Kidney capillary endothelial cell (primary cell): ENCODE measurements around the gene GPR61.

Experiments used
- DNase-seq: peaks from one replicate; pipeline ENCODE4 v3.0.0-alpha.2; 2018; ENCODE audit warnings: low spot score

The GPR61 gene, protein sequence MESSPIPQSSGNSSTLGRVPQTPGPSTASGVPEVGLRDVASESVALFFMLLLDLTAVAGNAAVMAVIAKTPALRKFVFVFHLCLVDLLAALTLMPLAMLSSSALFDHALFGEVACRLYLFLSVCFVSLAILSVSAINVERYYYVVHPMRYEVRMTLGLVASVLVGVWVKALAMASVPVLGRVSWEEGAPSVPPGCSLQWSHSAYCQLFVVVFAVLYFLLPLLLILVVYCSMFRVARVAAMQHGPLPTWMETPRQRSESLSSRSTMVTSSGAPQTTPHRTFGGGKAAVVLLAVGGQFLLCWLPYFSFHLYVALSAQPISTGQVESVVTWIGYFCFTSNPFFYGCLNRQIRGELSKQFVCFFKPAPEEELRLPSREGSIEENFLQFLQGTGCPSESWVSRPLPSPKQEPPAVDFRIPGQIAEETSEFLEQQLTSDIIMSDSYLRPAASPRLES

DNA sequence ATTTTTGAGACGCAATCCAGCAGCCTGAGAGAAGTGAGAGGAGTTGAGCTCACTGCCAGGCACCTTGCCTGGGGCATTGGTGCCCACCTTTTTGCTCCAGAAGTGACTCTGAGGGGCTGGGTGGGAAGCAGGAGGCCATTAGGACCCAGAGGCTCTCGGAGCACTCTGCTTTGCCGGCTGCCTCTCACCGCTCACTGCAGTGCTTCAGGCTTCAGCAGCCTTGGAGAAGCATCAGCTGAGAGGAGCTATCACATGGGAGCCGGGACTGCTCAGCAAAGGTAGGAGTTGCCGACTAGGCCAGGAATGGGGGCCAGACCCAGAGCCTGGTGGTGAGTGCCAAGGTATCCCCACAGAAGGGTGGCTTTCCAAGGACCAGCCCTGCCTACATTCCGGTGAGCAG, at the start of gene GPR61:
GPR61 (plus strand) TSS at position 197 of the 400 bp plus-strand sequence. CDS start 3,151 bp downstream, outside the sequence.
- DNase-seq: no peak

DNA sequence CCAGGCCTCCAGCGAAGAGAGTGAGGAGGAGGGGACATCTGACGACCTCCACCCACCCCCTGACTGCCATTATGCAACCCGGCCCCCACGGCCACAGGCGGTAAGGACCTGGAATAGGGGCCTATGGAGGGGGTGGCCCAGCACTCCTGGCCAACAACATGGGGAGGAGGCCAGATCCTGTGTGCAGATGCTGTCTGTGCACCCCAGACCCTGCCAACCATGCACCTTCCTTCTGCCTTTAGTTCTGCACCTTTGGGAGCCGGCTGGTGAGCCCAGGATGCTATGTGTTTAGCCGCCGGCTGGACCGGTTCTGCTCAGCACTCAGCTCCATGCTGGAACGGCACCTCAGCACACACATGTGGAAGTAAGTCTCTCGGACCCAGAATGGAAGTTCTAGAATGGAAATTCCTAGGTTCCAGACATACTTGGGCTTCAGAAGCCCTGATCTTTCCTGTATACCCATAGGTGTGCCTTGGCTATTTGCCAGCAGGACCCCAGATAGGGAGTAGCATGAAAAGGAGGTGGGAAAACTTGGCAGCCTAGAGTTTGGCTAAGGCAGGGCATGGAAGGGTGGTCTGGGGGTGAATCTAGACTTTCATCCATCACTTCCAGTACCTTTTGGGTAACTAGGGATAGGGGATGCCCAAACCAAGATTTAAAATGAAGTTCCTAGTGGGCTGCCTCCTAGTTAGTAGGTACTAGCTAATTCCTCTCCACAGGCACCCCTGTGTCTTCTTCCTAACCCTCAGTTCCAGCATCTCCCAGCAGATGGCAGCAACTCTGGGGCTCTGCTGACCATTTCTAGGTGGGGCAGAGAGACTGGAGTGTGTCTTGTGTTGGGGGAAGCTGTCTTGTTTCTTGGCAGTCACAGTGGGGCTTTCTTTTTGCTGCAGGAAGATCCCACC, 49.4 kb upstream of the GPR61 start:
- DNase-seq: peak; percentile 65

DNA sequence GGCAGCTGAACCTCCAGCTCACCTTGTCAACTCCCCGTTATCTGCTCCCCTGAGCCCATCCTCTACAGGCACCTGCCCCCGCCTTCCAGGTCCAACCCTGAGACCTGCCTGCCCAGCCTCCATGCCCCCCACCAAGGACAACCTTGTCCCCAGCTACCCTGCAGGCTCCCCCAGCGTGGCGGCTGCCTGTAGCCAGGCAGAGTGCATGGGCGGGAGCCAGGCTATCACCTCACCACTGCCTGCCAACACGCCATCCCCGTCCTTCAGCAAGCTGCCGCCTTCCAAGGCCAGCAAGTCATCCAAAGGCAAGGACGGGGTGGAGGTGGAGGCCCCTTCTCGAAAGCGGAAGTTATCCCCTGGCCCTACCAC, 48.8 kb upstream of the GPR61 start:
- DNase-seq: no peak

DNA sequence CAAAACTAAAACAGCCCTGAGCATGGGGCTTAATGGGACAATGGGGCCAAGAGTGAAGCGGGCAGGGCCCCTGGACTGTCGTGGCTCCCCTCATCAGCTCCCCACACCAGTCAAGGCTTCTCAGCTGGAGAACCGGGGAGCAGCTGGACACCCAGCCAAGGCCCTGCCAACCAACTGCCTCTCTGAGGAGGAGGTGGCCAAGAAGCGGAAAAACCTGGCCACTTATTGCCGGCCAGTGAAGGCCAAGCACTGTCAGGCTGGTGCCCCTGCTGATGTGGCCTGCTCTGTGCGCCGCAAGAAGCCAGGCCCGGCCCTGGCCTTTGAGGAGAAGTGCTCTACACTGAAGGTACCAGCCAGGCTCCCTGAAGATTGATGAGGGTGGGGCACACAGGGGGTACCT, 48.3 kb upstream of the GPR61 start:
- no peak for DNase-seq

DNA sequence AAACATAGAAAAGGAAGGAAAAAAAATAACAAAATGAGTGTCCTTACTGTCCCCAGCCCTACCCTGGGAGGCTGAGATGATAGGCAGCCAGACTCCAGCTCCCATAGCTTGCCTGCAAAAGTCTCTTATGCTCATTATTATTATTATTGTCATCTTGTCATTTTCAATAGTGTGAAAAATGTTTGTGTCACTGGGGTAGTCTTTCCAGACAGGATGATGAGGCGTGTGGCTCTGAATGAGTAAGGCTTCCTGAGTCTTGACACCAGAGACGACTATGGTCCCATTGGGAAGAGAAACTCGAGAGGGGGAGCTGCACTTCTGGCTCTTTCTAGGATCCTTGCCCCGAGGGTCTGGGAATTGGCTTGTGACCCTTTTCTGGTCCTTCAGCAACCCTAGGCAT, 46.9 kb upstream of the GPR61 start:
- peak; percentile 67 for DNase-seq

DNA sequence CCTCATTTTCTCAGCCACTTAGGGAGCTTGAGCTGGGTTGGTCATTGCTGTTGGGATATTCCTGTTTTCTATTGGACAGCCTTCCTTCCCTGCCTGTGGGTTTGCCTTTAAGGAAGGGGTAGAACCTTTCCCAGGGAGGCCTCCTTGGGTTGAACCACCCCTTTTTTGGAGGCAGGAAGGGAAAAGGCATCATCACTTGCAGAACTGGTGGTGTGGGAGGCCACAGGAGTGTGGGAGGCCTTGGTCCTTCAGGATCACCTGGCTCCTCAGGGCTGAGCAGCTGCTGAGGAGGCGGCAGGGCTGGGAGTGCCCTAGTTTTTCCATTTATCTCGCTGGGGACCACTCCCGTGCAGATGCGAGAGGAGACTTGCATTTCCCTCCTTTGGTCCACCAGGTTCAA, 46.4 kb upstream of the GPR61 start:
- DNase-seq: peak; percentile 24

DNA sequence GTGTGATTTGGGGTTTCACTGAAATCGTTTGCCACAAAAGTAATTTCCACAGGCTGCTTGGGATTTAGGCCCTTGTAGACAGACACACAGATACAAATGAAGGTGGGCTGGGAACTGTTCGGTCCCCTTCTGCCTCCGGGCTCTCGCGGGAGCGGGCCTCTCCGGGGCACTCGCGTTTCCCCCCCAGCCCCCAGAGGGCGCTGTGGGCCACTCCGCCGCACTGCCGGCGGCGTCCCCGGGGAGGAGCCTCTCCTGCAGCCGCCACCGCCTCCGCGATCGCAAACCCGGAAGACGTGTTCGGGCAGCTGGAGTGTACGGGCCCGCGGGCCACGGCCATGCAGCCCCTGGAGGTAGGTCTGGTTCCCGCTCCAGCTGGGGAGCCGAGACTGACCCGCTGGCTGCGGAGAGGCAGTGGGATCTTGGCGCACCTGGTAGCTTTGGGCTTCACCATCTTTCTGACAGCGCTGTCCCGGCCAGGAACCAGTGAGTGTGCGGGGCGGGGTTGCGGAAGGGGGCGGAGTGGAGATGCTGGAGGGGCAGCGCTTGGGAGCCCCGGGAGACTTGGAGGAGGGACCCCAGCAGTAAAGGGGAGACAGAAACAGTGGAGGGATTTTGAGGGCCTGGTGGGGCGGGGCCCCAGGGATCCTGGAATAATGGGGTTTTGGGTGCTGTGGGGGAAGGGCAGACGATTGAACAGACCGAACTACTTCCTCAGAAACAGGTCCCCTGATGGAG, 45.7 kb upstream of the GPR61 start, which contains the start of gene CYB561D1:
CYB561D1 (plus strand) TSS at position 290 of the 735 bp plus-strand sequence; CDS start at position 336, 46 bp downstream.
- peak; percentile 81 for DNase-seq

DNA sequence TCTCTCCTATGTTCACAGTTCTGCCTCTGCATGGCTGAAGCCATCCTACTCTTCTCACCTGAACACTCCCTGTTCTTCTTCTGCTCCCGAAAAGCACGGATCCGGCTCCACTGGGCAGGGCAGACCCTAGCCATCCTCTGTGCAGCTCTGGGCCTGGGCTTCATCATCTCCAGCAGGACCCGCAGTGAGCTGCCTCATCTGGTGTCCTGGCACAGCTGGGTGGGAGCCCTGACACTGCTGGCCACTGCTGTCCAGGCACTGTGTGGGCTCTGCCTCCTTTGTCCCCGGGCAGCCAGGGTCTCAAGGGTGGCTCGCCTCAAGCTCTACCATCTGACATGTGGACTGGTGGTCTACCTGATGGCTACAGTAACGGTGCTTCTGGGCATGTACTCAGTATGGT, 43.9 kb upstream of the GPR61 start:
- no peak for DNase-seq

DNA sequence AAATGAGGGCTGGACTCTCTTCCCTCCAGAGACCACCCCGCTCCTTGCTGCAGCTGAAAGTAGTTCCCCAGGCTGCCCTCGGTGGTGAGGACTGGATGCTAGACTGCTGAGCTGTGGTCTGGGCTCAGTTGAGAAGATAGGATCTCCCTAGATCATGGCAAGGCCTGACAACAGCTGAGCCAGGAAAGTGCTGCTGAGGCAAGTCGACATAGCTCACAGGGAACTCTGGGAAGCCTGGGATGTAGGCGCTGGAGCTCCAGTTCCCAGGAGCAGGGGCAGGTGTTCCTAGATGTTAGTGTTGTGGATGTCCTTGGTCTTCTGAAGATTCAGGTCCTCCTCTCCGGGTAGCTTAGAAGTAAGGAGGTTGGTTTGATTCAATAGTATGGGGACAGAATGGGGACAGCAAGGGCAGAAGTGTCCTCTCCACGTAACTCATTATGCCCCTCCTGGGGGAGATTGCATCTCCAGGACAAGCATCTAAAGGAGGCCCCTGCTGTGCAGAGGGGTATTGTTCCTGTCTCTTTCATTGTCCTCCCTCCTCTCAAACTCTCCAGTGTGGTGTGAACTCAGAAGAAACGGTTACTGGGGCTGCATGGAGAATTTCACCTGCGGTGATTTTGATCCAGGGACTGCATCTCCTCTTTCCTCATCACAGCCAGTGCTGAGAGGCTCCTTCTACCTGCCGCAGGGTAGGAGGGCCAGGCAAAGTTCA, 42.1 kb upstream of the GPR61 start:
- no peak for DNase-seq

DNA sequence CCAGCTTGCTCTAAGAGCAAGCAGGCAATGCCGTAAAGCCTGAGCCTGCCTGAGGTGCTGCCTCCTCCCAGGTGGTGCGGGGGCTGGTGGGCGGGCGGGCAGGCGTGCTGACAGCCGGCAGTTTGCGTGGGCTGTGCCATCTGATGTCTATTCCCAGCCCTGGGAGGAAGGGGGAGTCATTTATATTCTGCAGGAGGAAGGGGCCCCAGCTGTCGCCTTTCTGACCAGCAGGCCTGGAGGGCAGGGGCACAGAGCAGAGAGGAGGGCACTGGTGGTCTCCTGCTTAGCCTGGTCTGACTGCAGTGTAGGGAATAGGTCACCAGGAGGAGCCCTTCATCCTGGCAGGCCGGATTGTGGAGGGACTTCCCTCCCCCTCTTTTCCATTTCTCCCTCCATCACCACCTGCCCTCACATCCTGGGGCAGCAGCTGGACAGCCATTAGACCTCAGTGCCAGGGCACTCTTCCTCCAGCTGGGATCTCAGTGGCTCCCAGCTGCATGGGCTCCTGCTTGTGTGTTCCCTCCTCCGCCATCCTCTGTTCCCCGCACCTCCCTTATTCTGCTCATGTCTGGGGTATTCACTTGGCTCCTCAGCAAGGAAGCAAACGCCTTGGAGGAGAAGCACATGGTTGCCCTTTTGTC, 41.4 kb upstream of the GPR61 start:
- peak; percentile 34 for DNase-seq

DNA sequence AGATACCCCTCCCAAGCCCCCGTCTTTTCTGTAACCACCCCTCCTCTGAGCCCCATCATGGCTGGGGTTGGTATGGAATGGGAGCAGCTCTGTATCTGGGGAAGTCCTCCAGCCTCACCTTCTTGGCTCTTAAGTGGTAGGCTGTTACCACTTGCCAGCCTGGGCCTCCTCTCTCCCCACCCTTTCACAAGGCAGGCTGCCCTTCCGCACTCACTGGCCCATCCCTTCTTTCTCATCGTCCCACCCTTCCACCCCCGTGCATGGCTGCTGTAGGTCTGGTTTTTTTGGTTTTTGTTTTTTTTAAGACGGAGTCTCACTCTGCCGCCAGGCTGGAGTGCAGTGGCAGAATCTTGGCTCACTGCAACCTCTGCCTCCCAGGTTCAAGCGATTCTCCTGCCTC, 40.6 kb upstream of the GPR61 start:
- DNase-seq: no peak

DNA sequence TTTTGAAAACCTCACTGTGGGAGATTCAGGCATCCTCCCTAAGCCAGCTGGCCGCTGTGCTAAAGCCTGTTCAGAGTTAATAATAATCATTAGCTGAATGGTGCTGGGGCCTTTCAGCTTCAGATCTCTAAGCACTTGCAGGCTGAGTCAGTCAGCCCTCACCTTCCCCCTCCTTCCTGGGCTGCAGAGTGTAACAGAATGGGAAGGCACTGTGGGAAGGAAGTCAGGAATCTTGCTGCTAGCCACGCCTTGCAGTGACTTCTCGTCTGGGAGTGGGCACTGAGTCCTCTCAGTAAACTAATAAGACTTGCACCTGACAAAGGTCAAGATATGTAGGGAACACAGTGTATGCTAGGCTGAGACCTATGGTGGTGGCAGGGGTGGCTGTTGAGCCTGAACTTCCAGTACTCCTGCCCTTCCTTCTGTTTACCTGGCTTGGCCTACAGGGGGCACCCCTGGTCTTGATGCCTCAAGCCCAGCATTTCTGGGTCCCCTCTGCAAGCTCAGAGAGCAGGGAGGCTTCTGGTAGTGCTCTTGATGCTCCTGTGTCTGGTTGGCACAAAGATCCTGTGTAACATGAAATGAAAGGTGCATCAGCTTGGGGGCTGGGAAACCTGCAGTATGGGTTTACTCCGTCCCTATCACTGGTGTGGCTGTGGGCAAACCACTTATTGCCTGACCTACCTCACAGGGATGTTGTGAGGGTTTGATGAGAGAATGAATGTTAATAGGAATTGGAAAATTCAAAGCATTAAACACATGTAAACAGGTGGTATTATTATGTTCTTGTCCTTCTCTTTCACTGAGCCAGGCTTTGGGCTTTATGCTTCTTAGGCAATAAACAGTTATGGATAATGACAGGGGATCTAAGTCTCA, 39.8 kb upstream of the GPR61 start:
- DNase-seq: peak; percentile 74

DNA sequence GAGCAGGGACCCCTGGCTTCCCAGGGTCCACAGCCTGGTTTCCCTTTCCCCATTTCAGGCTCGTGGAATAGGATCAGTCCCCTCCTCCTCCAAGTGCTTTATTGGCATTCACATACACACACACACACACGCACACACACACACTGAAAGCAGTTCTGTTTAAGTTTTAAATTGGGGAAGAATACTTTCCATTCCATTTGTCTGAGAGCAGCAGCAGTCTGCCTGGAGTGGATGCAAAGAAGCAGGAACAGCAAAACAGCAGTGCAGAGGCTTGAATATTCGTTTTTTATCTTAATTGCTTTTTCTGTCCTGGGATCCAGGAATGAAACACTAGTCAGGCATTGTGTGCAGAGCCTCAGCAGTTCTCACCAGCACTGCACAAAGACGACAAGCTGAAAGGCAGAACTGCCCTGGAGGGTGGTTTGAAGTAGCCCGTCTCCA, 38.7 kb upstream of the GPR61 start:
- no peak for DNase-seq

DNA sequence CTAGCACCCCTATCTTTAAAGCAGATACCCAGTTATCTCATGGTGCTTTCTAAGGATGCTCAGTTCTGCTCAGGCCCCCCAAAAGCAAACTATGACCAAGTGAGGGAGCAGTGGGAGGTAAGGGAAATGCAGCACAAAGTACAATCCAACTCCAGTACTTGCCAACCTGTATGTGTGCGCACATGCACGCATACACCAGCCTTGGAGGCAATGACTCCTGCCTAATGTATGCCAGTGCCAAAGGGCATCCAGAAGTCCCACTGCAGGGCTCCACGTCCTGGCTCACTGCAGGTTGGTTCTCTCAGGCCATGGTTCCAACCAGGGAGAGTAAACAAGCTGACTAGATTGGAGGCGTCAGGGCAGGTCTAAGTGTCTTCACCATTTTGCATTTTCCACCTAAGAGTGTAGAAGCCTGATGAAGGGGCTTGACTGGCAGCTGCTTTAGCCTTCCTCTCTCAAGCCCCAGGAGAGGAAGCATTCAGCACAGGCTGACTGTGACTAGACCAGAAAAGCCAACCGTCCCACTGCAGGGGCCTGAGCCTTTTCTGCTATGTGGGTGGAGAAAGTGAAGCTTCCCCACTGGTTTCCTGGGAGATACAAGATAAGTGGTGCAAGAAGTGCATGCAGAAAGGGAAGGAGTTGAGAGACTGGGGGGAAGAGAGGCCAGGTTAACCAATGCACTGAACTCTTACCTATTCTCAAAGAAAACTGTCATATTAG, 37.9 kb upstream of the GPR61 start:
- DNase-seq: no peak

DNA sequence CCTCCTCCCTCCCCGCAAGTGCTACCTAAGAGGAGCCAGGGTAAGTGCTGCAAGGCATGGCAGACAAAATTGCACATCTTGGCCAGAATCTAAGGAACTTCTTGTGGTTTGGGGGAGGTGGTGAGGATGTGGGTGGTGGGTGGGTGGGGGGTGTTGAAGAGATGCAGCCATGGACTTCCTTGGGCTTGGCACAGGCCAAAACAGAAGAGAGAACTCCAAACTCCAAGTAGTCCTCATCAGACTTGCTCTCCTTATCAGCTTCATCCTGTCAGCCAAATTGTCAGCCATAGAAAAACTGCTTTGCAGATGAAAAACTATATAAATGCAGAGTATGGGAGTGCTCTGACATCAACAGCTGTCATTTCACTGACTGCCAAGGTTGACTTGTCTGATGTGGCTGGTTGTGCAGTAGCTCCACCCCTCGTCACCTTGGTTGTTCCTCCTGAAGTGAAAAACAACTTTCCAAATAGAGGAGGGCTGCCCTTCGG, 37.3 kb upstream of the GPR61 start:
- no peak for DNase-seq

DNA sequence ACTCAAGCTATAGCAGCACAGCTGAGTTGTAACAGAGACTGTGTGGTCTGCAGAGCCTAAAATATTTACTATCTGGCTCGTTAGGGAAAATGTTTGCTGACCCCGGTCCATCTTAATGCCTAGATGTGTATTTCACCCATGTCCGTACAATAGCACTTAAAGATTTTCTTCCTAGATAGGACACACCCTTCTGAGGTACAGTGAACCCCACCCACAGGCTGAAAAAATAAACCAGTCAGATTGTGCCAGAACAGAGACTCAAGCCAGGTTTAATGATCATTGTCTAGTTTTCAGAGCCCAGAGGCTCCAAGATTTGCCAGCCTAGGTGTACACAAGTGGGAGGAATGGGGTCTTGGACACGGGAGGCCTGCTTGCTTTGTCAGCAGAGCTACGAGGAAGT, 35.7 kb upstream of the GPR61 start:
- no peak for DNase-seq

DNA sequence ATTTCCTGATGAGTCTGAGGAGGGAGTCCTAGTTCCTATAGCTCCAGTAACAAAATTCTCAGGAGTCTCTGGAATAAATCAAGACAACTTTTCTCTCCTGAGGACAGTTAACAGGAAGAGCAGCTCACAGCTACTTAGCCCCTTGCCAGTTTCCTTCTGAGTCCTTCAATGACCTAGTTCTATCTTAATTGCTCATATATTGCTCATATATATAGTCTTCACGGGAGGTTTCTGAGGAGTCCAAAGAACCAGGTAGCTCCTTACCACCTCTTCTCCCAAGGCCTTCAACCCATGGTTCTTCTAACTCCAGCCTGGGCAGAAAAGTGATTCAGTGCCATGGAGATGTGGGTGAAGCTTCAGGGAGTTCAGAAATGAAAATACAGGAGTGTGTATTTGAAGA, 34.7 kb upstream of the GPR61 start:
- no peak for DNase-seq

DNA sequence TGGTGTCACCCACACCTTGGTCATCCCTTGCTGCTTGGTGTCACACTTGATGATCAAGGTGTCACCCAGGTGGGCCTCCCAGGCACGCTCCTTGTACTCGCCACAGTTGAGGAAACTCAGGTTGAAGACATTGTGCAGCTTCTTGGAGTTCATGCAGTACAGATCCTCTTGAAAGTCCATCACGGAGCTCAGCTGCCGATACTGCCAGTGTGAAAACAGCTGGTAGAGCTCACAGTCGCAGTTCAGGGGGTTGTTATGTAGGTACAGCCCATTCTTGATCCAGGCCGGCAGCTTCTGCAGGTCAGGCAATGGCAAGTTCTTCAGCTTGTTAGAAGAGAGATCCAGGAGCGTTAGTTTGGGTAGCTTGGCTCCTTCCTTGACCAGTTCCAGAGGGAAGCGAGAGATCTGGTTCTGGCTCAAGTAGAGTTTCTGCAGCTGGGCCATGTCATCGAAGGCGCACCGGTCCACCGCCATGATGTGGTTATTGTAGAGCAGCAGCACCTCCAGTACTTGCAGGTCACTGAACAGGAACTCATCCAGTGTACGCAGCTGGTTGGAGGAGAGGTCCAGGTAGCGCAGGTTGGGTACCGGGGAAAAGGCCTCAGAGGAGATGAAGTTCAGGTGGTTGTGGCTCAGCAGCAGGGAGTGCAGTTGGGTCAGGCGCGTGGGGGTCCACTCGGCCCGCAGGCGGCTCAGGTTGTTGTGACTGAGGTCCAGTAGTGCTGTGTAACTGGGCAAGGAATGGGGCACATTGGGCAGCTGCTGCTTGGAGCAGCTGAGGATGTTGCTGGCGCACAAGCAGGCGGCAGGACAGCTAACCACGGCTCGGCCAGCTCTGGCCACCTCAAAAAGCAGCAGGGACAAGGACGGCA, 31.4 kb upstream of the GPR61 start:
- DNase-seq: no peak
